ENCODE measurements around the gene LIX1. TPM values are rescaled to one million over a fixed set of nuclear protein-coding genes. Genes with fewer than 3 reads are reported as not detected.

The LIX1 gene
- total RNA-seq, 2 donors from 2014 or later: 0.26 TPM; not detected in 1

- Histone ChIP-seq H3K9me3 (no peaks in the 10 kb centered on the region), H3K27me3 (no peaks in the 10 kb centered on the region), H3K27ac (no peak overlapping the region), H3K4me3 (no peak overlapping the region), H3K36me3 (replicated peaks in 1 of 2; ENCODE audit: insufficient read depth in 1 of 2, low read depth in 2 of 2) (peaks cover 0 to 14% of the 10 kb centered on the region in 2 donors), H3K4me1 (peaks cover 7% of the 10 kb centered on the region)
- ATAC-seq (no peak), DNase-seq (no peak)
- WGBS, 2 donors: 52 to 62% methylated on average over 6 of the region's 6 CpGs
- TF ChIP-seq, protein P1, sequence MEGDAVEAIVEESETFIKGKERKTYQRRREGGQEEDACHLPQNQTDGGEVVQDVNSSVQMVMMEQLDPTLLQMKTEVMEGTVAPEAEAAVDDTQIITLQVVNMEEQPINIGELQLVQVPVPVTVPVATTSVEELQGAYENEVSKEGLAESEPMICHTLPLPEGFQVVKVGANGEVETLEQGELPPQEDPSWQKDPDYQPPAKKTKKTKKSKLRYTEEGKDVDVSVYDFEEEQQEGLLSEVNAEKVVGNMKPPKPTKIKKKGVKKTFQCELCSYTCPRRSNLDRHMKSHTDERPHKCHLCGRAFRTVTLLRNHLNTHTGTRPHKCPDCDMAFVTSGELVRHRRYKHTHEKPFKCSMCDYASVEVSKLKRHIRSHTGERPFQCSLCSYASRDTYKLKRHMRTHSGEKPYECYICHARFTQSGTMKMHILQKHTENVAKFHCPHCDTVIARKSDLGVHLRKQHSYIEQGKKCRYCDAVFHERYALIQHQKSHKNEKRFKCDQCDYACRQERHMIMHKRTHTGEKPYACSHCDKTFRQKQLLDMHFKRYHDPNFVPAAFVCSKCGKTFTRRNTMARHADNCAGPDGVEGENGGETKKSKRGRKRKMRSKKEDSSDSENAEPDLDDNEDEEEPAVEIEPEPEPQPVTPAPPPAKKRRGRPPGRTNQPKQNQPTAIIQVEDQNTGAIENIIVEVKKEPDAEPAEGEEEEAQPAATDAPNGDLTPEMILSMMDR (IDR thresholded peaks at IDR 0.05): no peak
- TF ChIP-seq POLR2A (IDR thresholded peaks at IDR 0.05): no peak
- intact Hi-C loops (cut with DNase I): no loop called here
Observed at GRCh38 chr5:97167435-97167834, 25.0 kb upstream of the LIX1 start.

DNA sequence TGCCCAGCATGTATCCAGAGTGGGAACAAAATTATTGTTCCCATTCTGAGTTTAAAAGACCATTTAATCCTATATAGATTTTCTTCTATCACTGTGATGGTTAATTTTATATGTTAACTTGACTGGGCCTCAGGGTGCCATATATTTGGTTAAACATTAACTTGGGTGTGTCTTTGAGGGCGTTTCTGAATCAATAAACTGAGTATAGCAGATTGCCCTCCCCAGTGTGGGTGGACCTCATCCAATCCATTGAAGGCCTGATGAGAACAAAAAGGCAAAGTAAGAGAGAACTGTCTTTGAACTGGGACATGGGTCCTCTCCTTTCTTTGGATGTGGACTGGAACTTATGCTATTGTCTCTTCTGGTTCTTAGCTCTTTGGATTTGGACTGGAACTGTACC, 23.3 kb upstream of the LIX1 start:
- DNase-seq: peak in 1 of 4 donors; percentile 23
- no peak for ATAC-seq
- 4 to 22% methylated on average over 1 of the region's 1 CpG for WGBS, 2 donors
- peaks cover 7% of the 10 kb centered on the region for H3K4me1 ChIP-seq
- intact Hi-C loops (cut with DNase I): no loop called here
- H3K9me3 ChIP-seq: no peaks in the 10 kb centered on the region
- H3K27ac ChIP-seq: no peak overlapping the region
- no peaks in the 10 kb centered on the region for H3K27me3 ChIP-seq
- H3K36me3 ChIP-seq (replicated peaks in 1 of 2; ENCODE audit: insufficient read depth in 1 of 2, low read depth in 2 of 2): peaks cover 2 to 12% of the 10 kb centered on the region in 2 donors
- no peak for TF ChIP-seq POLR2A (IDR thresholded peaks at IDR 0.05)
- no peak overlapping the region for H3K4me3 ChIP-seq

- no peaks in the 10 kb centered on the region for H3K9me3 ChIP-seq
- peaks cover 3 to 13% of the 10 kb centered on the region in 2 donors for H3K36me3 ChIP-seq (replicated peaks in 1 of 2; ENCODE audit: insufficient read depth in 1 of 2, low read depth in 2 of 2)
- no peaks in the 10 kb centered on the region for H3K27me3 ChIP-seq
- intact Hi-C loops (cut with DNase I): loop anchor here (5.0 kb wide), 1 partner anchor 293 kb away; no protein-coding TSS in a partner anchor
- ATAC-seq (no peak), DNase-seq (no peak)
- no peak overlapping the region for H3K27ac ChIP-seq
- no peak for TF ChIP-seq POLR2A (IDR thresholded peaks at IDR 0.05)
- TF ChIP-seq, protein P1 (IDR thresholded peaks at IDR 0.05): no peak
- no peak overlapping the region for H3K4me3 ChIP-seq
- H3K4me1 ChIP-seq: peaks cover 7% of the 10 kb centered on the region
Observed at GRCh38 chr5:97164846-97165245, 22.4 kb upstream of the LIX1 start.

- H3K9me3 ChIP-seq: peaks cover 0 to 2% (median 0%) of the 10 kb centered on the region in 3 donors
- ATAC-seq (no peak), DNase-seq (no peak)
- intact Hi-C loops (cut with DNase I): loop anchor here (5.0 kb wide), 1 partner anchor 292 kb away; no protein-coding TSS in a partner anchor
- H3K4me1 ChIP-seq: peaks cover 7% of the 10 kb centered on the region
- no peak overlapping the region for H3K27ac ChIP-seq
- peaks cover 3 to 10% of the 10 kb centered on the region in 2 donors for H3K36me3 ChIP-seq (replicated peaks in 1 of 2; ENCODE audit: insufficient read depth in 1 of 2, low read depth in 2 of 2)
- TF ChIP-seq, protein P1 (IDR thresholded peaks at IDR 0.05): no peak
- TF ChIP-seq POLR2A (IDR thresholded peaks at IDR 0.05): no peak
- no peaks in the 10 kb centered on the region for H3K27me3 ChIP-seq
- WGBS, 2 donors: 85 to 100% methylated on average over 4 to 5 of the region's 5 CpGs
- no peak overlapping the region for H3K4me3 ChIP-seq
Observed at GRCh38 chr5:97163790-97164285, 21.4 kb upstream of the LIX1 start.

- Histone ChIP-seq H3K27ac (no peak overlapping the region), H3K4me3 (no peak overlapping the region), H3K36me3 (replicated peaks in 1 of 2; ENCODE audit: insufficient read depth in 1 of 2, low read depth in 2 of 2) (peaks cover 3 to 7% of the 10 kb centered on the region in 2 donors), H3K4me1 (peaks cover 7% of the 10 kb centered on the region), H3K27me3 (no peaks in the 10 kb centered on the region), H3K9me3 (peaks cover 0 to 6% (median 0%) of the 10 kb centered on the region in 3 donors)
- DNase-seq: no peak
- intact Hi-C loops (cut with DNase I): loop anchor here (5.0 kb wide), 1 partner anchor 291 kb away; no protein-coding TSS in a partner anchor
- ATAC-seq: no peak
- no peak for TF ChIP-seq POLR2A (IDR thresholded peaks at IDR 0.05)
- TF ChIP-seq, protein P1 (IDR thresholded peaks at IDR 0.05): peak; percentile 30 to 62 (median 41)
Observed at GRCh38 chr5:97163360-97163764, 21.0 kb upstream of the LIX1 start.
